HG03039 (cell line): Measurements from ENCODE around the gene RAMP3.

ENCODE experiments used
- ATAC-seq: cut with Tn5 transposase; IDR thresholded peaks from one replicate; pipeline ENCODE4 v1.9.1; 2021; ENCODE audit warnings: mild to moderate bottlenecking, moderate library complexity; ENCODE audit not compliant: unreplicated experiment

RAMP3 gene

GRCh38 chr7:45219801-45220435, 62.3 kb downstream of the RAMP3 start:
- ATAC-seq: no peak

GRCh38 chr7:45220846-45221618, 63.4 kb downstream of the RAMP3 start:
- ATAC-seq: no peak

- no peak for ATAC-seq
These were observed 64.5 kb downstream of the RAMP3 start for GRCh38 chr7:45221896-45222604.

- no peak for ATAC-seq
These were observed 65.5 kb downstream of the RAMP3 start for GRCh38 chr7:45223078-45223477.

GRCh38 chr7:45223728-45224630, 66.4 kb downstream of the RAMP3 start:
- ATAC-seq: no peak

GRCh38 chr7:45224832-45225231, 67.2 kb downstream of the RAMP3 start:
- no peak for ATAC-seq

GRCh38 chr7:45225311-45225947, 67.8 kb downstream of the RAMP3 start:
- ATAC-seq: no peak

- ATAC-seq: no peak
These were observed 68.4 kb downstream of the RAMP3 start for GRCh38 chr7:45225948-45226335.

GRCh38 chr7:45229156-45229920, 71.7 kb downstream of the RAMP3 start:
- no peak for ATAC-seq

GRCh38 chr7:45230083-45230482, 72.5 kb downstream of the RAMP3 start:
- ATAC-seq: no peak

- no peak for ATAC-seq
These were observed 73.1 kb downstream of the RAMP3 start for GRCh38 chr7:45230611-45231165.

- no peak for ATAC-seq
These were observed 75.7 kb downstream of the RAMP3 start for GRCh38 chr7:45233249-45233775.
